GM12864 (cell line): Measurements from ENCODE around the gene MAPK4.
"Not testable (repeated sequence)": the region's sequence is repeated elsewhere in the genome, so short reads cannot be mapped to it uniquely, and the experiment has no call there.

Experiments used
- DNase-seq: peaks from one replicate; pipeline ENCODE4 v3.0.0-alpha.2; 2011; ENCODE audit warnings: low read depth
- H3K4me3 ChIP-seq: 2 replicates; pipeline ENCODE4 v1.5.1; 2011; ENCODE audit warnings: mild to moderate bottlenecking, low read depth, low read length, control low read depth
- TF ChIP-seq, protein P1 (sequence below): IDR thresholded peaks from 2 replicates; pipeline ENCODE4 v1.5.1; 2011; ENCODE audit warnings: low read depth, mild to moderate bottlenecking, moderate library complexity, low read length, control low read depth, inconsistent platforms; ENCODE audit errors: missing control alignments

Gene MAPK4

DNA sequence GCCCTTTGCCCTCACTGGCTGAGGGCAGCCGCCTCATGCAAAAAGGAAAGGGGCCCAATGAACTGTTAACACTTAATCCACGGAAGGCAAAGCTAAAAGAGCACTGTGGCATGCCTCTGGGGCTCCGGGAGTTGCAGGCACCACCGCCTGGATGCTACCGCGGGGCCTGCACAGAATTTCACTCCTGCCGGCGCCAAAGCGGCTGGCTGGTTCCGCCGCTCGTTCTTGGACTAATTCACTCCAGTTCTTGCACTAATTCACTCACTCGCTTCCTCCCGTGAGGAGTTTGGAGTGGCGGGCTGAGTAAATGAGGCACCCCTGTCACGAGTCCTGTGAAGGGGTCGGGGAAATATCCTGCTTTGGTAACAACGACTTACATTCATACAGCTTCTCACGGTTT, 14.0 kb upstream of the MAPK4 start:
- no peak for DNase-seq
- TF ChIP-seq, protein P1, sequence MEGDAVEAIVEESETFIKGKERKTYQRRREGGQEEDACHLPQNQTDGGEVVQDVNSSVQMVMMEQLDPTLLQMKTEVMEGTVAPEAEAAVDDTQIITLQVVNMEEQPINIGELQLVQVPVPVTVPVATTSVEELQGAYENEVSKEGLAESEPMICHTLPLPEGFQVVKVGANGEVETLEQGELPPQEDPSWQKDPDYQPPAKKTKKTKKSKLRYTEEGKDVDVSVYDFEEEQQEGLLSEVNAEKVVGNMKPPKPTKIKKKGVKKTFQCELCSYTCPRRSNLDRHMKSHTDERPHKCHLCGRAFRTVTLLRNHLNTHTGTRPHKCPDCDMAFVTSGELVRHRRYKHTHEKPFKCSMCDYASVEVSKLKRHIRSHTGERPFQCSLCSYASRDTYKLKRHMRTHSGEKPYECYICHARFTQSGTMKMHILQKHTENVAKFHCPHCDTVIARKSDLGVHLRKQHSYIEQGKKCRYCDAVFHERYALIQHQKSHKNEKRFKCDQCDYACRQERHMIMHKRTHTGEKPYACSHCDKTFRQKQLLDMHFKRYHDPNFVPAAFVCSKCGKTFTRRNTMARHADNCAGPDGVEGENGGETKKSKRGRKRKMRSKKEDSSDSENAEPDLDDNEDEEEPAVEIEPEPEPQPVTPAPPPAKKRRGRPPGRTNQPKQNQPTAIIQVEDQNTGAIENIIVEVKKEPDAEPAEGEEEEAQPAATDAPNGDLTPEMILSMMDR: no peak
- no peak overlapping the region for H3K4me3 ChIP-seq

DNA sequence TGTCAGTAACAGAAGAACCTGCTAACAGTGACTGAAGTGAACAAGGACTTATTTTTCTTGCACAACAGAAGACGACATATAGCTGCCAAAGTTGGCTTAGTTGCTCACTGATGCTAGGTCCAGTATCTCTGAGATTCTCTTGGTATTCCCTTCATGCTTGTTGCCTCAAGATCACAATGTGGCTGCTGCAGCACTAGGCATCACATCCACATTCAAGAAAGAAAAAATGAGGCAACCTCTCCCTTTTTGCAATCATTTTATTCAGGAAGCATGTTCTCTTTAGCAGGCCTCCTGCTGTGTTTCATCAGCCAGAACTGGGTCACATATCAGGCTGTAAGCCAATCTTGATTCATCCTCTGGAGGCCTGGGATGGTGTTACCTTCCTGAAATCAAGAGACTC, 11.7 kb upstream of the MAPK4 start:
- DNase-seq: no peak
- TF ChIP-seq, protein P1: no peak
- H3K4me3 ChIP-seq: no peak overlapping the region

DNA sequence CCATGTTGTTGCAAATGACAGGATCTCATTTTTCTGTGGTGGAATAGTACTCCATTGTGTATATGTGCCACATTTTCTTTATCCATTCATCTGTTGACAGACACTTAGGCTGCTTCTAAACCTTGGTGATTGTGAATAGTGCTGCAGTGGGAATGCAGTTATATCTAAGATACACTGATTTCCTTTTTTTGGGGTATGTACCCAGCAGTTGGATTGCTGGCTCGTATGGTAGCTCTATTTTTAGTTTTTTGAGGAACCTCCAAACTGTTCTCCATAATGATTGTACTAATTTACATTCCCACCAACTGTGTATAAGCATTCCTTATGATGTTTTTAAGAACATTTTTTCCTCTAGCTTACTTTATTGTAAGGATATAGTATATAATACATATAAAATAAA, 8.2 kb upstream of the MAPK4 start:
- H3K4me3 ChIP-seq, DNase-seq: not testable (repeated sequence)

DNA sequence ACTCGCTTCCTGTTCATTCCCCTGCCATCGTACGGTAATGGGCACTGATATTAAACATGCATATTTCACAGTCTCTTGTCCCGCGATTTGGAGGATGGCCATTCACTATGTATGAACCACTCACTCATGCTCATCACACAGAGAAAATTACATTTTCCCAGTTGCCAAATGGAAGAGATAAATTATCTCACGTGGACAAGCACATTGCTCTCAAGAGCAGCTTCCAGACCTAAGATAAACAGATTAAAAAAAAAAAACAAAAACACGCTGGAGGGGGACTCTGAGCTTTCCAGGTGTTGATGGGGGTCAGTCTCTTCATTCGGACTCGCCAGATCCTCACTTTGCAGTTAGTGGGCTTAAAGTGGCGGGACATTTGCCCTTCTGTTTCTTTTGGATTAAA, 1.7 kb upstream of the MAPK4 start:
- no peak overlapping the region for H3K4me3 ChIP-seq
- no peak for DNase-seq
- TF ChIP-seq, protein P1: no peak

DNA sequence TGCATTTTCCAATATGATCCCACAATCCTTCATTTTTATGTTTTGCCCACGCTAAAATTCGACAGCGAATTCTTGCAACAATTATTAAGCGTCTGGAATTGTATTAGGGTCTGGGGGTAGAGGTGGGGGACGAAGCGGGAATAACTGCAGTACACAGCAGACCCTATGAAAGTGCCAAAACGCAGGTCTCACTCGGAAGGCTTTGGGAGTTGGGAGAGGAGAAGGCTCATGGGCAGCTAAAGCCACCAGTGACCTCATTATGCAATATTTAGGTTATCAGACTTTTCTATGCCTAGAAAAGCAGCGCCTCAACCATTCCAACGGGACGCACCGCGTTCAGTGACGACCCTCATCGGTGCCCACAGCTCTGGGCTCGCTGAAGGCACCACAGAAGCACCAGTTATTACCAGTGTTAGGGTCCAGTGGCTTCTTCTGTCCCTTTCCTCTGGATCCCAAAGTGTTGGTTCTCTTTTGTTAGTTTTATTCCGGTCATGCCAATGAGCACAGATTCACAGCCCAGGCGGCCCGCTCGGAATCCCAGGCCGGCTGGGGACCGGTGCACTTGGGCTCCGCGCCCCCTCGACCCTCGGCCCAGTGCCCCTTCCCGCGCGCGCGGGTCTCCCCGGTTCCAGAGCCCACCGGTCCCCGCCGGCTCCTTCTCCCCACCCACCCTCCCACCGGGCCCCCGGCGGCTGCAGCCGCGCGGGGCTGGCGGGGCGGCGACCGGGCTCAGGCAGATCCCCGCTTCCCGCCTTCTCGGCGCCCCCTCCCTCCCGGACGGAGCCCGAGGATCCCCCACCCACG, 737 bp upstream of the MAPK4 start:
- DNase-seq: no peak
- no peak overlapping the region for H3K4me3 ChIP-seq
- TF ChIP-seq, protein P1: no peak

DNA sequence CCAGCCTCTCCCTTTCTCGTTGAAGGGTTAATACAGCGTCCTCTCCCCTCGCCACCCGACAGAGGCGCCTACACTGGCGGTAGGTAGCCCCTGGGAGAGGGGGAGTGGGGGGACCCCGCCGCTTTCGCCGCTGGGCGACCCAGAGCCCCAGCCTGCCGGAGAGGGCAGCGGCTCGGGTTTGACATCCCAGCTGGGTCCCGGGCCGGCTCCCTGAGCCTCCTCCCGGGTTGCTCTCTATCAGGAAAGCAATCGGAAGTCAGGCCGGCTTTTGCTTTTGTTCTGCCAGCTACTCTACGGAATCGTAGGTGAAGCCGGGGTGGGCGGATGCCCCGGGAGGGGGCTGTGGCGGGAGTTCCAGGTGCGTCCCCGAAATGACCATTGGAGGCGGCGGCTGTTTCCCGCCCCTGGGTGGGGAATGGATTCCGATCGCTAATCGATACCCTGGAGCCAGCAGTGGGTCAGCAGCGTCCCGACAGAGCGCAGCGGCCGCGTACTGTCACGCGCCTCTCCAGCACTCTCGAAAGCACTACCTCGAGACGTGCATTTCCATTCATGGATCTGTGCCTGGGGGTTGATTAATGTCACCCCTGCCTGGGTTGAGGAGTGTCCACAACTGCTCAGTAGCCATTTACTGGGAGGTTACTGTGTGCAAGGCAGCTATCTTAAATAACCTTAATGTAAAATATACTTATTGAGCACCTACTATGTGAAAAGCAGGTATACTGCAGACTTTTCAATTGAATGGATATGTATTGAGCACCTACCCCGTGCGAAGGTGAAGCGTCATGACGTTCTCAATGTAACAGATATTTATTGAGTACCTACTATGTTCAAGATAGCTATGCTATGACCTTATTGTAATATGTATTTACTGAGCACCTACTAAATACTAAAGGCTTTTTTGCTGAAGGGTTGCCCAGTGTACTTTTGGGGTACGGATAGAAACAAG, 1.1 kb downstream of the MAPK4 start:
- TF ChIP-seq, protein P1: no peak
- H3K4me3 ChIP-seq: no peak overlapping the region
- DNase-seq: no peak

DNA sequence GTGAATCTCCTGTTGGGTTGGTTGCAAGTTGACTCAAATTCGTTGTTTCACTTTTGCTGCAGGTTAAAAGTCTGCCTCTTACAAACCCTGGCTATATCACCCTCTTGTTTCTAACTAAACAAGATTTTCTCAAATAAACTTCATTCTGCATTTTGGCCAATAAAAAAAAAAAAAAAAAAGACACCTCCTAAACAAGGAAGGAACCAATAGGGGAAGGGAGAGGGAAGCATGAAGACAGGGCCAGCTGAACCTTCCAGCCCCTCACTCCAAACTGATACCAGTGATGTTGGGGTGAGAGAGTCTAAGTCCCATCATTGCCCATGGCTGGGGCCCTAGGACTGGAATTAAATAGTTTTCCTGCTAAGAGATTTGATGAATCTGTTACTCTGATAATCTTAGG, 2.4 kb downstream of the MAPK4 start:
- DNase-seq, H3K4me3 ChIP-seq: not testable (repeated sequence)
